OCI-M2 (cell line): ENCODE results near the gene DHRSX.
"Not testable (repeated sequence)": the region's sequence is repeated elsewhere in the genome, so short reads cannot be mapped to it uniquely, and the experiment has no call there.

Experiments used
- DNase-seq: peaks from one replicate; lab custom pipeline; 2025; ENCODE audit not compliant: unreplicated experiment; lab: John Stamatoyannopoulos, UW

Gene DHRSX

GRCh38 chrX:2500803-2501558 is at the start of gene DHRSX, which contains the start of gene ZBED1:
Gene DHRSX, minus strand, starts transcription at chrX:2500976. Its CDS starts 51 bp downstream, at chrX:2500925.
Gene ZBED1, minus strand, starts transcription at chrX:2500976. Its CDS starts 10,257 bp downstream, at chrX:2490719.
- DNase-seq = no peak

- no peak for DNase-seq
These were observed 49.1 kb upstream of the DHRSX start for GRCh38 chrX:2549876-2550275.

GRCh38 chrX:2548711-2549423 is 48.1 kb upstream of the DHRSX start:
- DNase-seq = no peak

GRCh38 chrX:2547736-2548135 is 47.0 kb upstream of the DHRSX start:
- no peak for DNase-seq

- no peak for DNase-seq
These were observed 45.7 kb upstream of the DHRSX start for GRCh38 chrX:2546496-2546895.

- DNase-seq = no peak
These were observed 44.4 kb upstream of the DHRSX start for GRCh38 chrX:2545144-2545543.

GRCh38 chrX:2542826-2543521 is 42.2 kb upstream of the DHRSX start:
- no peak for DNase-seq

- no peak for DNase-seq
These were observed 40.8 kb upstream of the DHRSX start for GRCh38 chrX:2541603-2542002.

- no peak for DNase-seq
These were observed 39.7 kb upstream of the DHRSX start for GRCh38 chrX:2540426-2540947.

GRCh38 chrX:2539586-2539985 is 38.8 kb upstream of the DHRSX start:
- no peak for DNase-seq

- DNase-seq = no peak
These were observed 37.4 kb upstream of the DHRSX start for GRCh38 chrX:2538031-2538757.

GRCh38 chrX:2536974-2537373 is 36.2 kb upstream of the DHRSX start:
- DNase-seq = no peak

GRCh38 chrX:2536141-2536540 is 35.4 kb upstream of the DHRSX start:
- no peak for DNase-seq

- DNase-seq = not testable (repeated sequence)
These were observed 33.7 kb upstream of the DHRSX start for GRCh38 chrX:2534261-2535021.

GRCh38 chrX:2533424-2533823 is 32.6 kb upstream of the DHRSX start:
- no peak for DNase-seq

- no peak for DNase-seq
These were observed 25.6 kb upstream of the DHRSX start for GRCh38 chrX:2526390-2526789.

GRCh38 chrX:2523911-2524310 is 23.1 kb upstream of the DHRSX start:
- no peak for DNase-seq

GRCh38 chrX:2521927-2522386 is 21.2 kb upstream of the DHRSX start:
- DNase-seq = no peak

GRCh38 chrX:2521092-2521926 is 20.5 kb upstream of the DHRSX start:
- DNase-seq = no peak
